Caki2 (cell line): Measurements from ENCODE around the gene MYT1. TPM values are rescaled to one million over a fixed set of nuclear protein-coding genes. Genes with fewer than 3 reads are reported as not detected.

Source experiments
- DNase-seq: peaks from one replicate; pipeline ENCODE4 v3.0.0-alpha.2; 2015; ENCODE audit warnings: low read depth
- in situ Hi-C: cut with HindIII; loops from 2 replicates; pipeline ENCODE4 v1.10.0; 2016; ENCODE audit warnings: low sequenced_read_pairs, low pct_unique_long_range_greater_than_20kb, mixed read lengths
- total RNA-seq: library from RNA; depleted of rRNA; stranded (reverse); fragments of >200 nt; shearing (Covaris generic); gene quantifications from 2 replicates; pipeline ENCODE4 v1.2.3, GENCODE V29; 2014; ENCODE audit warnings: low replicate concordance

Gene MYT1
- total RNA-seq, 1 experiment from 2014 or later: not detected

- DNase-seq: no peak
- in situ Hi-C loops: no loop called here
Measured at GRCh38 chr20:64245746-64246595, 81.7 kb downstream of the MYT1 start.

- DNase-seq: no peak
- in situ Hi-C loops: no loop called here
Measured at GRCh38 chr20:64246616-64247306, 82.5 kb downstream of the MYT1 start.

- in situ Hi-C loops: no loop called here
- DNase-seq: no peak
Measured at GRCh38 chr20:64247307-64247618, 83.0 kb downstream of the MYT1 start.

- in situ Hi-C loops: no loop called here
- no peak for DNase-seq
Measured at GRCh38 chr20:64247970-64248841, 84.0 kb downstream of the MYT1 start.

- in situ Hi-C loops: no loop called here
Measured at GRCh38 chr20:64250027-64250426, 85.8 kb downstream of the MYT1 start.

GRCh38 chr20:64253000-64253383 is 88.7 kb downstream of the MYT1 start:
- in situ Hi-C loops: no loop called here
- no peak for DNase-seq

More at GRCh38 chr20:64250027-64250426, 85.8 kb downstream of the MYT1 start:
- DNase-seq: no peak

GRCh38 chr20:64253443-64253842 is 89.2 kb downstream of the MYT1 start:
- no peak for DNase-seq

GRCh38 chr20:64254156-64254555 is 89.9 kb downstream of the MYT1 start:
- DNase-seq: no peak
- in situ Hi-C loops: no loop called here

More at GRCh38 chr20:64253443-64253842, 89.2 kb downstream of the MYT1 start:
- in situ Hi-C loops: no loop called here

GRCh38 chr20:64254571-64255360 is 90.5 kb downstream of the MYT1 start:
- no peak for DNase-seq
- in situ Hi-C loops: no loop called here

- in situ Hi-C loops: no loop called here
- peak; percentile 87 for DNase-seq
Measured at GRCh38 chr20:64255361-64256281, 91.4 kb downstream of the MYT1 start, which contains the start of gene PCMTD2. TSS of gene PCMTD2 (plus strand) at chr20:64255748. CDS start at chr20:64259966, 4,218 bp downstream.

GRCh38 chr20:64256282-64256935 is 92.2 kb downstream of the MYT1 start:
- in situ Hi-C loops: no loop called here
- DNase-seq: no peak

- in situ Hi-C loops: no loop called here
Measured at GRCh38 chr20:64257107-64257757, 93.0 kb downstream of the MYT1 start.

GRCh38 chr20:64258071-64258823 is 94.0 kb downstream of the MYT1 start:
- in situ Hi-C loops: no loop called here

More at GRCh38 chr20:64257107-64257757, 93.0 kb downstream of the MYT1 start:
- no peak for DNase-seq

GRCh38 chr20:64260239-64260638 is 96.0 kb downstream of the MYT1 start:
- in situ Hi-C loops: no loop called here
- no peak for DNase-seq

More at GRCh38 chr20:64258071-64258823, 94.0 kb downstream of the MYT1 start:
- DNase-seq: no peak

- in situ Hi-C loops: no loop called here
Measured at GRCh38 chr20:64261138-64261537, 96.9 kb downstream of the MYT1 start.

More at GRCh38 chr20:64261138-64261537, 96.9 kb downstream of the MYT1 start:
- no peak for DNase-seq
